ENCODE results near the gene PLCD1.

Gene PLCD1

GRCh38 chr3:38030126-38031021, 932 bp upstream of the PLCD1 start:
- no peak for DNase-seq (ENCODE audit: low read depth)
- no peak for TF ChIP-seq CTCF (IDR thresholded peaks at IDR 0.05; ENCODE audit: control insufficient read depth, insufficient read depth, low read depth, low read length, missing control alignments)
- H3K4me3 ChIP-seq (ENCODE audit: control insufficient read depth, low read depth, low read length) = peak overlapping the region; percentile 74

GRCh38 chr3:38028621-38029361, 651 bp downstream of the PLCD1 start:
- H3K4me3 ChIP-seq (ENCODE audit: control insufficient read depth, low read depth, low read length) = peak overlapping the region; percentile 74
- TF ChIP-seq CTCF (IDR thresholded peaks at IDR 0.05; ENCODE audit: control insufficient read depth, insufficient read depth, low read depth, low read length, missing control alignments) = no peak
- no peak for DNase-seq (ENCODE audit: low read depth)

- no peak for TF ChIP-seq CTCF (IDR thresholded peaks at IDR 0.05; ENCODE audit: control insufficient read depth, insufficient read depth, low read depth, low read length, missing control alignments)
- DNase-seq (ENCODE audit: low read depth) = no peak
- no peak overlapping the region for H3K4me3 ChIP-seq (ENCODE audit: control insufficient read depth, low read depth, low read length)
These were observed 1.7 kb downstream of the PLCD1 start for GRCh38 chr3:38027466-38028465.

GRCh38 chr3:38026856-38027255, 2.6 kb downstream of the PLCD1 start:
- DNase-seq (ENCODE audit: low read depth) = no peak
- TF ChIP-seq CTCF (IDR thresholded peaks at IDR 0.05; ENCODE audit: control insufficient read depth, insufficient read depth, low read depth, low read length, missing control alignments) = no peak
- no peak overlapping the region for H3K4me3 ChIP-seq (ENCODE audit: control insufficient read depth, low read depth, low read length)

GRCh38 chr3:38022896-38023709, 6.3 kb downstream of the PLCD1 start:
- no peak overlapping the region for H3K4me3 ChIP-seq (ENCODE audit: control insufficient read depth, low read depth, low read length)
- DNase-seq (ENCODE audit: low read depth) = no peak
- TF ChIP-seq CTCF (IDR thresholded peaks at IDR 0.05; ENCODE audit: control insufficient read depth, insufficient read depth, low read depth, low read length, missing control alignments) = no peak
